Activated CD8-positive, alpha-beta memory T cell treated with anti-CD3 and anti-CD28 coated beads for 4 hours (primary cell): ENCODE data around the gene KCTD10.
"Not testable (repeated sequence)": the region's sequence is repeated elsewhere in the genome, so short reads cannot be mapped to it uniquely, and the experiment has no call there.

Experiments
- DNase-seq, 2 donors: peaks; one replicate each; pipeline ENCODE4 v3.0.0-alpha.2; 2020; ENCODE audit warnings: low read depth in 2 of 2

KCTD10 gene

GRCh38 chr12:109421355-109422087 is 55.6 kb downstream of the KCTD10 start:
- DNase-seq, result no peak

GRCh38 chr12:109418848-109419480 is 58.1 kb downstream of the KCTD10 start:
- no peak for DNase-seq

- not testable (repeated sequence) for DNase-seq
Observed at GRCh38 chr12:109406147-109406546, 71.0 kb downstream of the KCTD10 start.

GRCh38 chr12:109404841-109405240 is 72.3 kb downstream of the KCTD10 start:
- not testable (repeated sequence) for DNase-seq
